Upper lobe of left lung (tissue), 6 donors: Measurements from ENCODE around the gene IFT43. TPM values are rescaled to one million over a fixed set of nuclear protein-coding genes. Genes with fewer than 3 reads are reported as not detected.

Experiments
- ATAC-seq, 2 donors: fragments of 200-7000 bp; cut with Tn5 transposase; one replicate each; pipeline ENCODE4 v1.9.1; 2022; ENCODE audit warnings: mild to moderate bottlenecking in 2 of 2, moderate library complexity in 2 of 2; ENCODE audit not compliant: low FRiP score in 2 of 2
- DNase-seq, 2 donors: peaks; one replicate each; pipeline ENCODE4 v3.0.0-alpha.2; 2019 to 2020
- H3K27ac ChIP-seq, 4 donors: fragments of 200-600 bp; sonication (generic); one replicate each; pipeline ENCODE4 v1.5.1; 2016 to 2019
- H3K27me3 ChIP-seq, 4 donors: fragments of 200-600 bp; sonication (generic); one replicate each; pipeline ENCODE4 v1.5.1; 2017 to 2019
- H3K36me3 ChIP-seq, 4 donors: fragments of 200-600 bp; sonication (generic); one replicate each; pipeline ENCODE4 v1.5.1; 2016 to 2019
- H3K4me1 ChIP-seq, 4 donors: fragments of 200-600 bp; sonication (generic); one replicate each; pipeline ENCODE4 v1.5.1; 2018 to 2019
- H3K4me3 ChIP-seq, 4 donors: fragments of 200-600 bp; sonication (generic); one replicate each; pipeline ENCODE4 v1.5.1; 2017 to 2019; ENCODE audit warnings: mild to moderate bottlenecking in 2 of 4, moderate library complexity in 1 of 4
- H3K9me3 ChIP-seq, 4 donors: fragments of 200-600 bp; sonication (generic); one replicate each; pipeline ENCODE4 v1.5.1; 2018 to 2019
- CTCF ChIP-seq, 6 experiments: fragments of 450-650 bp in 4 of 6; fragments of 200-600 bp in 2 of 6; sonication (generic) in 2 of 6; IDR thresholded peaks; one replicate each; pipeline ENCODE4 v1.5.1; 2016 to 2019; ENCODE audit warnings: antibody characterized with exemption in 6 of 6
- EP300 ChIP-seq, 4 donors: sonication (generic); formaldehyde crosslinking; IDR thresholded peaks; one replicate each; pipeline ENCODE4 v1.5.1; 2017; ENCODE audit warnings: antibody characterized with exemption in 4 of 4, control low read depth in 2 of 4
- POLR2A ChIP-seq, 4 donors: fragments of 450-650 bp; IDR thresholded peaks; one replicate each; pipeline ENCODE4 v1.5.1; 2016 to 2017; ENCODE audit warnings: antibody characterized with exemption in 4 of 4, mild to moderate bottlenecking in 2 of 4
- POLR2AphosphoS5 ChIP-seq, 2 donors: sonication (generic); formaldehyde crosslinking; IDR thresholded peaks; one replicate each; pipeline ENCODE4 v1.5.1; 2017; ENCODE audit warnings: antibody characterized with exemption in 2 of 2
- WGBS, 2 donors: methylation state at CpG; one replicate each; pipeline ENCODE4 v1.1.5; 2017 to 2018; 5-methylcytosine and 5-hydroxymethylcytosine counted together
- total RNA-seq, 6 donors: library from RNA; depleted of rRNA in 4 of 6; stranded (reverse); fragments of >200 nt in 4 of 6; gene quantifications; one replicate each; pipeline versions ENCODE4 v1.1.0 to v1.2.1, GENCODE V29; 2016 to 2021
- donor health status: DM: no; HTN: no; CAD: no; lungs with moderate emphysema.
- donor health status: DM: no; HTN: yes; CAD: no; lungs with severe emphysema.

IFT43 gene
- total RNA-seq, 6 donors from 2014 or later, result 16.0 to 44.4 (median 34.9) TPM

GRCh38 chr14:75979071-75979571 lies 6.4 kb upstream of the IFT43 start:
- no peaks in the 10 kb centered on the region for H3K27me3 ChIP-seq
- peak overlapping the region in 3 of 4 donors; percentile 70 to 82 (median 73) for H3K4me3 ChIP-seq
- no peaks in the 10 kb centered on the region for H3K36me3 ChIP-seq
- ATAC-seq (no peak), DNase-seq (peak in 1 of 2 donors; percentile 53)
- H3K9me3 ChIP-seq, result no peaks in the 10 kb centered on the region
- TF ChIP-seq CTCF (IDR thresholded peaks at IDR 0.05) (peak in 5 of 6 experiments; percentile 23 to 58 (median 43)), EP300 (IDR thresholded peaks at IDR 0.05) (no peak), POLR2A (IDR thresholded peaks at IDR 0.05) (no peak), POLR2AphosphoS5 (IDR thresholded peaks at IDR 0.05) (no peak)
- 20 to 35% methylated on average over 6 to 12 of the region's 14 CpGs for WGBS, 2 donors
- peaks cover 25 to 47% (median 29%) of the 10 kb centered on the region in 4 donors for H3K4me1 ChIP-seq
- H3K27ac ChIP-seq, result peak overlapping the region in 1 of 4 donors; percentile 21

GRCh38 chr14:75979648-75980565 lies 5.7 kb upstream of the IFT43 start:
- no peak for ATAC-seq
- 59 to 64% methylated on average over 22 to 27 of the region's 27 CpGs for WGBS, 2 donors
- Histone ChIP-seq H3K36me3 (no peaks in the 10 kb centered on the region), H3K4me3 (peak overlapping the region in 3 of 4 donors; percentile 70 to 82 (median 73)), H3K27me3 (no peaks in the 10 kb centered on the region), H3K9me3 (no peaks in the 10 kb centered on the region), H3K27ac (peak overlapping the region in 2 of 4 donors; percentile 42 to 87), H3K4me1 (peaks cover 25 to 51% (median 29%) of the 10 kb centered on the region in 4 donors)
- TF ChIP-seq EP300 (IDR thresholded peaks at IDR 0.05) (no peak), POLR2AphosphoS5 (IDR thresholded peaks at IDR 0.05) (no peak), CTCF (IDR thresholded peaks at IDR 0.05) (no peak), POLR2A (IDR thresholded peaks at IDR 0.05) (no peak)
- DNase-seq, result peak; percentile 30 to 65

DNA sequence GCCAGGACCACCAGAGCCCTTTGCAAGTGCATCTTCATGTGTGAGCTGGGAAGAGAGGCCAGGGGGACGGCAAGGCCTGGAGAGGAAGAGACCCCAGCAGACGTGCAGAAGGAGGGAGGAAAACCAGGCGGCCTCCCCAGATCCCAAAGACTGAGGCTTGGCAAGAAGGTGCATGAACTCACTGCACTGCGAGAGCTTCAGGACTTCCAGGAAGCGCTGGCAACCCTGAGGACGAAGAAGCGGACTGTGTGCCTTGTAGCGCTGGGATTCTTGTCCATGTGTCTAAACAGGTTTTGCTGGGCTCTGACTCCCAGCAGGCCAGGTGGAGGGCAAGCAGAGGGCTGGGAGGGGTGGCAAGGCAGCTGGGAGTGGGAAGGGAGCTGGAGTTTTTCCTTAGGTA lies 4.7 kb upstream of the IFT43 start:
- TF ChIP-seq EP300 (IDR thresholded peaks at IDR 0.05) (no peak), CTCF (IDR thresholded peaks at IDR 0.05) (no peak), POLR2A (IDR thresholded peaks at IDR 0.05) (no peak), POLR2AphosphoS5 (IDR thresholded peaks at IDR 0.05) (no peak)
- WGBS, 2 donors, result 48 to 59% methylated on average over 8 of the region's 8 CpGs
- Histone ChIP-seq H3K9me3 (no peaks in the 10 kb centered on the region), H3K4me3 (peak overlapping the region in 3 of 4 donors; percentile 70 to 82 (median 73)), H3K36me3 (no peaks in the 10 kb centered on the region), H3K27me3 (no peaks in the 10 kb centered on the region), H3K27ac (peak overlapping the region in 3 of 4 donors; percentile 87 to 95 (median 93)), H3K4me1 (peaks cover 30 to 58% (median 34%) of the 10 kb centered on the region in 4 donors)
- DNase-seq (peak in 1 of 2 donors; percentile 36), ATAC-seq (no peak)

- 0 to 2% methylated on average over 26 of the region's 26 CpGs for WGBS, 2 donors
- H3K9me3 ChIP-seq, result no peaks in the 10 kb centered on the region
- H3K27ac ChIP-seq, result peak within 1 kb of the TSS; percentile 87 to 95 (median 93)
- no peaks in the 10 kb centered on the region for H3K27me3 ChIP-seq
- H3K4me1 ChIP-seq, result peaks cover 34 to 64% (median 38%) of the 10 kb centered on the region in 4 donors
- H3K36me3 ChIP-seq, result no peaks in the 10 kb centered on the region
- TF ChIP-seq POLR2AphosphoS5 (IDR thresholded peaks at IDR 0.05) (peak; percentile 21 to 52), POLR2A (IDR thresholded peaks at IDR 0.05) (peak in 2 of 4 donors; percentile 27 to 56), CTCF (IDR thresholded peaks at IDR 0.05) (no peak), EP300 (IDR thresholded peaks at IDR 0.05) (no peak)
- peak within 1 kb of the TSS; percentile 70 to 82 (median 74) for H3K4me3 ChIP-seq
- DNase-seq (peak in 1 of 2 donors; percentile 59), ATAC-seq (peak; percentile 77 to 83)
Measured at GRCh38 chr14:75981426-75982265, 3.9 kb upstream of the IFT43 start, which contains the start of gene TGFB3. Gene TGFB3, minus strand, starts transcription at chr14:75981995. Its CDS starts 1,102 bp downstream, at chr14:75980893.
